ENCODE data around the gene PITPNC1. TPM values are rescaled to one million over a fixed set of nuclear protein-coding genes. Genes with fewer than 3 reads are reported as not detected.

The PITPNC1 gene
- total RNA-seq, 1 experiment from 2014 or later = 37.5 TPM

GRCh38 chr17:67679721-67680120 lies 302.6 kb downstream of the PITPNC1 start:
- no peaks in the 10 kb centered on the region for H3K79me1 ChIP-seq (ENCODE audit: insufficient read depth, low read depth, low read length, poor library complexity, severe bottlenecking)
- H4K91ac ChIP-seq (ENCODE audit: insufficient read length, low read depth, low read length) = no peak overlapping the region
- peaks cover 0 to 6% (median 0%) of the 10 kb centered on the region in 3 experiments; a peak in 4 of 7 replicates for H3K36me3 Mint-ChIP-seq (ENCODE audit: insufficient read depth in 1 of 3, low read depth in 3 of 3)
- no peak overlapping the region for H2BK12ac ChIP-seq (ENCODE audit: insufficient read length, low read depth, low read length)
- H4K8ac ChIP-seq (replicated peaks; ENCODE audit: insufficient read length, low read depth, low read length) = no peak overlapping the region
- no peak overlapping the region for H3K4ac ChIP-seq (ENCODE audit: low read depth, low read length)
- H3K4me3 Mint-ChIP-seq = no peak overlapping the region
- H3K27me3 Mint-ChIP-seq (ENCODE audit: low read depth) = no peaks in the 10 kb centered on the region
- H3K23me2 ChIP-seq (ENCODE audit: insufficient read length, low read depth, low read length, poor library complexity, severe bottlenecking) = no peaks in the 10 kb centered on the region
- no peak overlapping the region for H3T11ph ChIP-seq (ENCODE audit: low read length)
- no peaks in the 10 kb centered on the region for H3K79me2 ChIP-seq (ENCODE audit: insufficient read depth, low read length)
- no peak overlapping the region for H3K9ac ChIP-seq (ENCODE audit: extremely low read depth, insufficient read length, low read length)
- H3K23ac ChIP-seq (ENCODE audit: insufficient read length, low read depth, low read length) = no peak overlapping the region
- H3K4me2 ChIP-seq (ENCODE audit: insufficient read depth, insufficient read length, low read length) = no peak overlapping the region
- DNase-seq = no peak
- H3K27me3 ChIP-seq (ENCODE audit: insufficient read depth, low read length) = no peaks in the 10 kb centered on the region
- H3K27ac Mint-ChIP-seq = peak overlapping the region in 1 of 3 experiments; percentile 65; a peak in 1 of 7 replicates
- no peak overlapping the region for H2BK20ac ChIP-seq (ENCODE audit: low read depth, low read length, poor library complexity, severe bottlenecking)
- H3K4me1 Mint-ChIP-seq = peaks cover 2% of the 10 kb centered on the region in 2 experiments; a peak in 3 of 4 replicates
- no peak overlapping the region for H3K18ac ChIP-seq (ENCODE audit: insufficient read length, low read depth, low read length)
- no peak overlapping the region for H2BK120ac ChIP-seq (ENCODE audit: low read depth, low read length, poor library complexity, severe bottlenecking)
- no peak overlapping the region for H2AK5ac ChIP-seq (ENCODE audit: insufficient read length, low read length)
- H4K20me1 ChIP-seq (ENCODE audit: control insufficient read depth, insufficient read depth, insufficient read length) = no peaks in the 10 kb centered on the region
- no peak overlapping the region for H2AFZ ChIP-seq (ENCODE audit: low read length)
- H3K9me3 Mint-ChIP-seq = no peaks in the 10 kb centered on the region
- H4K5ac ChIP-seq (ENCODE audit: insufficient read length, low read depth, low read length) = no peak overlapping the region
- H3K27ac ChIP-seq (ENCODE audit: insufficient read length, low read depth, low read length) = no peak overlapping the region
- no CpG with 5 or more reads among the region's 6 CpGs for WGBS (ENCODE audit: extremely low coverage, insufficient read length, low lambda C conversion rate)
- no peak overlapping the region for H2BK5ac ChIP-seq (ENCODE audit: insufficient read length, low read length)
- no peaks in the 10 kb centered on the region for H3K4me1 ChIP-seq (ENCODE audit: insufficient read depth, low read length)
- no peak overlapping the region for H2BK15ac ChIP-seq (ENCODE audit: low read depth, low read length)
- no peak overlapping the region for H3K14ac ChIP-seq (ENCODE audit: insufficient read depth, low read length)
- no peak for TF ChIP-seq CTCF (conservative IDR thresholded peaks at IDR 0.05)
- no peak overlapping the region for H3K56ac ChIP-seq (ENCODE audit: insufficient read length, low read depth, low read length)
- no peaks in the 10 kb centered on the region for H3K9me3 ChIP-seq (ENCODE audit: control insufficient read depth, low read depth, low read length)

Data from H9 (cell line).